Ascending aorta (tissue), 2 donors: Measurements from ENCODE around the gene ZNF770. TPM values are rescaled to one million over a fixed set of nuclear protein-coding genes. Genes with fewer than 3 reads are reported as not detected.

Experiments
- DNase-seq, 2 donors: peaks; one replicate each; pipeline ENCODE4 v3.0.0-alpha.2; 2019; ENCODE audit warnings: low spot score in 2 of 2
- H3K27ac ChIP-seq, 2 donors: fragments of 200-600 bp; sonication (generic); one replicate each; pipeline ENCODE4 v1.5.1; 2016 to 2017; ENCODE audit warnings: mild to moderate bottlenecking in 1 of 2
- H3K27me3 ChIP-seq: fragments of 200-600 bp; sonication (generic); one replicate; pipeline ENCODE4 v1.5.1; 2017
- H3K36me3 ChIP-seq, 2 donors: fragments of 200-600 bp; sonication (generic); one replicate each; pipeline ENCODE4 v1.5.1; 2016
- H3K4me1 ChIP-seq, 2 donors: fragments of 200-600 bp; sonication (generic); one replicate each; pipeline ENCODE4 v1.5.1; 2016 to 2017; ENCODE audit warnings: mild to moderate bottlenecking in 1 of 2
- H3K4me3 ChIP-seq, 2 donors: fragments of 200-600 bp; sonication (generic); one replicate each; pipeline ENCODE4 v1.5.1; 2016 to 2017; ENCODE audit warnings: mild to moderate bottlenecking in 1 of 2
- H3K9me3 ChIP-seq, 2 donors: fragments of 200-600 bp; sonication (generic); one replicate each; pipeline ENCODE4 v1.5.1; 2016
- intact Hi-C: fragments of 100-400 bp; cut with DNase I; formaldehyde crosslinking; loops from one replicate; pipeline ENCODE4 v1.15.1; 2023
- total RNA-seq: library from RNA; depleted of rRNA; stranded (reverse); fragments of >200 nt; gene quantifications from one replicate; pipeline ENCODE4 v1.1.0, GENCODE V29; 2016
- TF ChIP-seq, protein P1 (sequence below), 3 experiments: fragments of 200-600 bp in 2 of 3; fragments of 450-650 bp in 1 of 3; sonication (generic) in 2 of 3; IDR thresholded peaks; one replicate each; pipeline ENCODE4 v1.5.1; 2016 to 2019; ENCODE audit warnings: antibody characterized with exemption in 3 of 3, mild to moderate bottlenecking in 1 of 3, moderate library complexity in 1 of 3

The ZNF770 gene
- total RNA-seq, 1 donor from 2014 or later = 87.7 TPM

DNA sequence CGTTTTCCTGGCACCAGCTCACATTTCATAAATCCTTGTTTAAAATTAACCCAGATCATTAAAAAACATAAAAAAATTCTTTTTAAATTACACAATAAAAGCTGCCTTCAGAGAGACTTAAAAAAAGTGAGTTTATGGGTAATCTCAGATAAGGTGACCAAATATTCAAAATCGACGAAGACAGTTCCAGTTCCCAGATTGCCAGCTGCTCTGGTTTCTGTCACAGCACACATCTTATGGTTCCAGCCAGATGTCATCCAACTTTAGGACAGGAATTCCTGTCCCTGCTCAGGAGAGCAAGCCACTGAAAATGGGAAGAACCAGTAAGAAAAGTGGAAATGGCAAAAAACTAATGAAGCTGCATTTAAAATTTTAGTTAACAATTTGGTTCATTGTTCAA lies 15.8 kb upstream of the ZNF770 start:
- Histone ChIP-seq H3K9me3 (no peaks in the 10 kb centered on the region), H3K27ac (no peak overlapping the region), H3K4me1 (no peaks in the 10 kb centered on the region), H3K4me3 (no peak overlapping the region), H3K36me3 (no peaks in the 10 kb centered on the region), H3K27me3 (no peaks in the 10 kb centered on the region)
- TF ChIP-seq, protein P1, sequence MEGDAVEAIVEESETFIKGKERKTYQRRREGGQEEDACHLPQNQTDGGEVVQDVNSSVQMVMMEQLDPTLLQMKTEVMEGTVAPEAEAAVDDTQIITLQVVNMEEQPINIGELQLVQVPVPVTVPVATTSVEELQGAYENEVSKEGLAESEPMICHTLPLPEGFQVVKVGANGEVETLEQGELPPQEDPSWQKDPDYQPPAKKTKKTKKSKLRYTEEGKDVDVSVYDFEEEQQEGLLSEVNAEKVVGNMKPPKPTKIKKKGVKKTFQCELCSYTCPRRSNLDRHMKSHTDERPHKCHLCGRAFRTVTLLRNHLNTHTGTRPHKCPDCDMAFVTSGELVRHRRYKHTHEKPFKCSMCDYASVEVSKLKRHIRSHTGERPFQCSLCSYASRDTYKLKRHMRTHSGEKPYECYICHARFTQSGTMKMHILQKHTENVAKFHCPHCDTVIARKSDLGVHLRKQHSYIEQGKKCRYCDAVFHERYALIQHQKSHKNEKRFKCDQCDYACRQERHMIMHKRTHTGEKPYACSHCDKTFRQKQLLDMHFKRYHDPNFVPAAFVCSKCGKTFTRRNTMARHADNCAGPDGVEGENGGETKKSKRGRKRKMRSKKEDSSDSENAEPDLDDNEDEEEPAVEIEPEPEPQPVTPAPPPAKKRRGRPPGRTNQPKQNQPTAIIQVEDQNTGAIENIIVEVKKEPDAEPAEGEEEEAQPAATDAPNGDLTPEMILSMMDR (IDR thresholded peaks at IDR 0.05) = no peak
- no peak for DNase-seq
- intact Hi-C loops = no loop called here

DNA sequence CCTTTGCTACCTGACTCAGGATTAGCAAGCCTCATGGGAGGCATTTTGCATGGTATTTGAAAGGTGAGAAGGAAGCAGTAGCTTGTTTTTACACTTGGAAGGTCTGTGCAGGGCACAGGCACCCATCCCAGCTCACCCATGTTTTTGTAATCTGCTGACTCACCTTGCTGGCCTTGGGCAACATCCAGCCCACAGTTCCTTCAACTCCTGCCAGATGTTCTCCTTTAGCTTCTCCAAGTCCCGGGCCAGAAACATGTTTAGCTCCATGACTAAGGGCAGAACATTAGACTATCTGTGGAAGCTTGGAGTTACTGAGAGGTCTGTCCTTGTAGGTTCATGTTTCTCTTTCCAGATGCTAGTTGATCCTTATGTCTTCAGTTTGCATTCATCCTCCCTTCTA lies 12.4 kb upstream of the ZNF770 start:
- no peak overlapping the region for H3K4me3 ChIP-seq
- TF ChIP-seq, protein P1 (IDR thresholded peaks at IDR 0.05) = no peak
- no peaks in the 10 kb centered on the region for H3K9me3 ChIP-seq
- no peaks in the 10 kb centered on the region for H3K4me1 ChIP-seq
- intact Hi-C loops = no loop called here
- no peaks in the 10 kb centered on the region for H3K27me3 ChIP-seq
- no peak for DNase-seq
- no peaks in the 10 kb centered on the region for H3K36me3 ChIP-seq
- H3K27ac ChIP-seq = no peak overlapping the region

DNA sequence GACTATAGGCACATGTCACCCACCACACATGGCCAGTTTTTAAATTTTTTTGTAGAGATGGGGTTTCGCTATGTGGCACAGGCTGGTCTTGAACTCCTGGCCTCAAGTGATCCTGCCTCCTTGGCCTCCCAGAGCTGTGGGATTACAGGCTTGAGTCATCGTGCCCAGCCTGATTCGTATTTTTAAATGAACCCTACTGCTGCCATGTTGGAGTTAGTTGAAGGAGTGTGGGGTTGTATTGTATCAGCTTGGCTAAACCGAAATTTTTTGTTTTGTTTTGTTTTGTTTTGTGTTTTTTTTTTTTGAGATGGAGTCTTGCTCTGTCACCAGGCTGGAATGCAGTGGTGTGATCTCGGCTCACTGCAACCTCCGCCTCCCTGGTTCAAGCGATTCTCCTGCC lies 11.8 kb upstream of the ZNF770 start:
- H3K4me3 ChIP-seq = no peak overlapping the region
- no peaks in the 10 kb centered on the region for H3K4me1 ChIP-seq
- no peak overlapping the region for H3K27ac ChIP-seq
- TF ChIP-seq, protein P1 (IDR thresholded peaks at IDR 0.05) = no peak
- no peaks in the 10 kb centered on the region for H3K36me3 ChIP-seq
- H3K9me3 ChIP-seq = no peaks in the 10 kb centered on the region
- intact Hi-C loops = no loop called here
- DNase-seq = no peak
- no peaks in the 10 kb centered on the region for H3K27me3 ChIP-seq

DNA sequence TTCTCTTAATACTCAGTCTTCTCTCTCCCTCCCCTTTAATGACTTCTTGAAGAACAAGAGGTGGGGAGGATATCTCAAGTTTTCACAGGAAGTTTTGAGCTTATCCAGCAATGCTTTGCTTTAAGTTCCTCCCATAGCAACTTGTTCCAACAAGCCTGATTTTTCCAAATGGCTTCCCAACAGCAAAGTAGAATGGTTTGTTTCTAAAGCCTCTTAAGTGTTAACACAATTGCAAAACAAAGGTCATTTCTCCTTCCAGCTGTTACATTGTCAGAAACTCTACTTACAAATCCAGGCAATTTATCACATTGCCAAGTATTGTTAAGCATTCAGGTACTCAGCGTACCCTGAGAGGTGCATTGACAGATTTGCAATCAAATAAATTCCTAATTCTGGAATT lies 6.8 kb upstream of the ZNF770 start:
- H3K4me3 ChIP-seq = no peak overlapping the region
- H3K27ac ChIP-seq = no peak overlapping the region
- TF ChIP-seq, protein P1 (IDR thresholded peaks at IDR 0.05) = no peak
- DNase-seq = no peak
- no peaks in the 10 kb centered on the region for H3K36me3 ChIP-seq
- intact Hi-C loops = no loop called here
- no peaks in the 10 kb centered on the region for H3K9me3 ChIP-seq
- H3K4me1 ChIP-seq = no peaks in the 10 kb centered on the region
- H3K27me3 ChIP-seq = no peaks in the 10 kb centered on the region

DNA sequence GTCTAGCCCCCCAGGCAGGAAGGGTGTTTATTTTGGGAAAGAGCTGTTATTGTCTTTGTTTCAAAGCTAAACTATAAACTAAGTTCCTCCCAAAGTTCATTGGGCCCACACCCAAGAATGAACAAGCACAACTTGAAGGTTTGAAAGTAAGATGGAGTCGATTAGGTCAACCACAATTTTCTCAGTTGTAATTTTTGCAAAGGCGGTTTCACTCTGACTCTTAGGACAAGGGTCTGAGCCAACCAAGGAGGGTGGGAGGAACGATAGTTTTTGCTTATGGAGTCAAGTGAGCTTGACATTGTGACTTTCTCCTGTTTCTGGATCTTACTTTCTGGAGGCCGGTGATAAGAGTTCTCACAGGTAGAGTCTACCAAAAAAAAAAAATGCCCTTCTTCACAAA lies 5.8 kb upstream of the ZNF770 start:
- intact Hi-C loops = no loop called here
- H3K4me1 ChIP-seq = peaks cover 0 to 5% of the 10 kb centered on the region in 2 donors
- no peak overlapping the region for H3K4me3 ChIP-seq
- TF ChIP-seq, protein P1 (IDR thresholded peaks at IDR 0.05) = no peak
- H3K27ac ChIP-seq = no peak overlapping the region
- H3K36me3 ChIP-seq = no peaks in the 10 kb centered on the region
- no peaks in the 10 kb centered on the region for H3K9me3 ChIP-seq
- H3K27me3 ChIP-seq = no peaks in the 10 kb centered on the region
- DNase-seq = no peak

DNA sequence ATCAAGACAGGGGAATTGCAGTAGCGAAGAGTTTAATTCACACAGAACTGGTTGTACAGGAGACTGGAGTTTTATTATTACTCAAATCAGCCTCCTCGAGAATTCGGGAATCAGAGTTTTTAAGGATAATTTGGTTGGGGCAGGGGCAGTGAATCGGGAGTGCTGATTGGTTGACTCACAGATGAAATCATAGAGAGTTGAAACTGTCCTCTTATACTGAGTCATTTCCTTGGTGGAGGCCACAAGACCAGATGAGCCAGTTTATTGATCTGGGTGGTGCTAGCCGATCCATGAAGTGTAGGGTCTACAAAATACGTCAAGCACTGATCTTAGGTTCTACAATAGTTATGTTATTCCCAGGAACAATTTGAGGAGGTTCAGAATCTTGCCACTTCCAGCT lies 5.3 kb upstream of the ZNF770 start:
- H3K9me3 ChIP-seq = no peaks in the 10 kb centered on the region
- H3K4me3 ChIP-seq = no peak overlapping the region
- H3K27ac ChIP-seq = no peak overlapping the region
- intact Hi-C loops = no loop called here
- H3K4me1 ChIP-seq = peaks cover 0 to 5% of the 10 kb centered on the region in 2 donors
- H3K27me3 ChIP-seq = no peaks in the 10 kb centered on the region
- DNase-seq = no peak
- TF ChIP-seq, protein P1 (IDR thresholded peaks at IDR 0.05) = no peak
- no peaks in the 10 kb centered on the region for H3K36me3 ChIP-seq
